ENCODE data around the gene CADM4. TPM values are rescaled to one million over a fixed set of nuclear protein-coding genes. Genes with fewer than 3 reads are reported as not detected.

CADM4 gene
- total RNA-seq, 4 donors from 2014 or later = 85.2 to 108 (median 102) TPM

- peaks cover 0 to 3% of the 10 kb centered on the region in 2 donors for H3K27me3 ChIP-seq
- WGBS, 2 donors = 78 to 84% methylated on average over 35 of the region's 35 CpGs
- H3K9me3 ChIP-seq = no peaks in the 10 kb centered on the region
- peaks cover 0 to 25% (median 2%) of the 10 kb centered on the region in 3 donors for H3K36me3 ChIP-seq
- peak overlapping the region in 2 of 4 donors; percentile 60 to 69 for H3K27ac ChIP-seq
- H3K4me1 ChIP-seq = peaks cover 0 to 34% (median 7%) of the 10 kb centered on the region in 4 donors
- no peak for DNase-seq (ENCODE audit: low spot score in 2 of 2)
- TF ChIP-seq POLR2A (IDR thresholded peaks at IDR 0.05) (no peak), CTCF (IDR thresholded peaks at IDR 0.05) (no peak), EP300 (IDR thresholded peaks at IDR 0.05) (no peak)
- H3K4me3 ChIP-seq = no peak overlapping the region
Observed at GRCh38 chr19:43623889-43624670, 15.6 kb downstream of the CADM4 start.

GRCh38 chr19:43622956-43623355, 16.7 kb downstream of the CADM4 start:
- no peak overlapping the region for H3K4me3 ChIP-seq
- no peaks in the 10 kb centered on the region for H3K9me3 ChIP-seq
- no peak for TF ChIP-seq CTCF (IDR thresholded peaks at IDR 0.05)
- WGBS, 2 donors = 100% methylated on average over 1 of the region's 1 CpG
- H3K36me3 ChIP-seq = peaks cover 0 to 25% (median 2%) of the 10 kb centered on the region in 3 donors
- peaks cover 0 to 45% (median 11%) of the 10 kb centered on the region in 4 donors for H3K4me1 ChIP-seq
- H3K27me3 ChIP-seq = peaks cover 0 to 3% of the 10 kb centered on the region in 2 donors
- H3K27ac ChIP-seq = peak overlapping the region in 1 of 4 donors; percentile 20
- DNase-seq (ENCODE audit: low spot score in 2 of 2) = no peak

GRCh38 chr19:43622070-43622469, 17.6 kb downstream of the CADM4 start:
- no peak for DNase-seq (ENCODE audit: low spot score in 2 of 2)
- no peak overlapping the region for H3K4me3 ChIP-seq
- peaks cover 0 to 22% (median 2%) of the 10 kb centered on the region in 3 donors for H3K36me3 ChIP-seq
- no peak overlapping the region for H3K27ac ChIP-seq
- no peaks in the 10 kb centered on the region for H3K9me3 ChIP-seq
- peaks cover 0 to 3% of the 10 kb centered on the region in 2 donors for H3K27me3 ChIP-seq
- H3K4me1 ChIP-seq = peaks cover 0 to 50% (median 11%) of the 10 kb centered on the region in 4 donors
- TF ChIP-seq POLR2A (IDR thresholded peaks at IDR 0.05) (no peak), EP300 (IDR thresholded peaks at IDR 0.05) (no peak), CTCF (IDR thresholded peaks at IDR 0.05) (no peak)
- WGBS, 2 donors = 56 to 74% methylated on average over 4 of the region's 4 CpGs

GRCh38 chr19:43620061-43621001, 19.3 kb downstream of the CADM4 start:
- Histone ChIP-seq H3K27ac (peak overlapping the region; percentile 94 to 96 (median 96)), H3K36me3 (peaks cover 0 to 7% (median 2%) of the 10 kb centered on the region in 3 donors), H3K4me3 (peak overlapping the region; percentile 59 to 99 (median 92)), H3K4me1 (peaks cover 0 to 42% (median 11%) of the 10 kb centered on the region in 4 donors), H3K9me3 (no peaks in the 10 kb centered on the region), H3K27me3 (no peaks in the 10 kb centered on the region)
- 36 to 40% methylated on average over 21 to 22 of the region's 23 CpGs for WGBS, 2 donors
- TF ChIP-seq CTCF (IDR thresholded peaks at IDR 0.05) = no peak
- TF ChIP-seq POLR2A (IDR thresholded peaks at IDR 0.05) = no peak
- TF ChIP-seq EP300 (IDR thresholded peaks at IDR 0.05) = no peak
- no peak for DNase-seq (ENCODE audit: low spot score in 2 of 2)

All from tibial nerve (tissue), 4 donors.